HG03039 (cell line): ENCODE data around the gene SETBP1.

Experiments
- ATAC-seq: cut with Tn5 transposase; IDR thresholded peaks from one replicate; pipeline ENCODE4 v1.9.1; 2021; ENCODE audit warnings: mild to moderate bottlenecking, moderate library complexity; ENCODE audit not compliant: unreplicated experiment

SETBP1 gene

GRCh38 chr18:45054636-45055035, 373.9 kb downstream of the SETBP1 start:
- ATAC-seq: no peak

- ATAC-seq: no peak
Observed at GRCh38 chr18:45055811-45056210, 375.1 kb downstream of the SETBP1 start.

GRCh38 chr18:45056926-45057325, 376.2 kb downstream of the SETBP1 start:
- ATAC-seq: no peak

GRCh38 chr18:45057955-45058600, 377.4 kb downstream of the SETBP1 start:
- ATAC-seq: no peak

GRCh38 chr18:45059695-45060094, 379.0 kb downstream of the SETBP1 start:
- ATAC-seq: no peak

GRCh38 chr18:45060102-45060501, 379.4 kb downstream of the SETBP1 start:
- ATAC-seq: no peak

GRCh38 chr18:45061359-45061758, 380.7 kb downstream of the SETBP1 start:
- no peak for ATAC-seq

GRCh38 chr18:45063246-45064038, 382.8 kb downstream of the SETBP1 start:
- ATAC-seq: no peak

- no peak for ATAC-seq
Observed at GRCh38 chr18:45066210-45066609, 385.5 kb downstream of the SETBP1 start.

- ATAC-seq: no peak
Observed at GRCh38 chr18:45066886-45067285, 386.2 kb downstream of the SETBP1 start.

GRCh38 chr18:45068400-45069094, 387.9 kb downstream of the SETBP1 start:
- no peak for ATAC-seq

GRCh38 chr18:45069546-45069945, 388.9 kb downstream of the SETBP1 start:
- ATAC-seq: no peak

GRCh38 chr18:45071956-45072355, 391.3 kb downstream of the SETBP1 start:
- ATAC-seq: no peak

GRCh38 chr18:45073556-45073955, 392.9 kb downstream of the SETBP1 start:
- no peak for ATAC-seq

- ATAC-seq: no peak
Observed at GRCh38 chr18:45081566-45082181, 401.0 kb downstream of the SETBP1 start.

- no peak for ATAC-seq
Observed at GRCh38 chr18:45083226-45083855, 402.7 kb downstream of the SETBP1 start.

GRCh38 chr18:45084206-45084605, 403.5 kb downstream of the SETBP1 start:
- ATAC-seq: no peak

GRCh38 chr18:45085916-45086624, 405.4 kb downstream of the SETBP1 start:
- no peak for ATAC-seq

GRCh38 chr18:45086777-45087176, 406.1 kb downstream of the SETBP1 start:
- no peak for ATAC-seq

- ATAC-seq: no peak
Observed at GRCh38 chr18:45090526-45091140, 409.9 kb downstream of the SETBP1 start.
